Measurements from ENCODE around the gene INSIG2.

DNA sequence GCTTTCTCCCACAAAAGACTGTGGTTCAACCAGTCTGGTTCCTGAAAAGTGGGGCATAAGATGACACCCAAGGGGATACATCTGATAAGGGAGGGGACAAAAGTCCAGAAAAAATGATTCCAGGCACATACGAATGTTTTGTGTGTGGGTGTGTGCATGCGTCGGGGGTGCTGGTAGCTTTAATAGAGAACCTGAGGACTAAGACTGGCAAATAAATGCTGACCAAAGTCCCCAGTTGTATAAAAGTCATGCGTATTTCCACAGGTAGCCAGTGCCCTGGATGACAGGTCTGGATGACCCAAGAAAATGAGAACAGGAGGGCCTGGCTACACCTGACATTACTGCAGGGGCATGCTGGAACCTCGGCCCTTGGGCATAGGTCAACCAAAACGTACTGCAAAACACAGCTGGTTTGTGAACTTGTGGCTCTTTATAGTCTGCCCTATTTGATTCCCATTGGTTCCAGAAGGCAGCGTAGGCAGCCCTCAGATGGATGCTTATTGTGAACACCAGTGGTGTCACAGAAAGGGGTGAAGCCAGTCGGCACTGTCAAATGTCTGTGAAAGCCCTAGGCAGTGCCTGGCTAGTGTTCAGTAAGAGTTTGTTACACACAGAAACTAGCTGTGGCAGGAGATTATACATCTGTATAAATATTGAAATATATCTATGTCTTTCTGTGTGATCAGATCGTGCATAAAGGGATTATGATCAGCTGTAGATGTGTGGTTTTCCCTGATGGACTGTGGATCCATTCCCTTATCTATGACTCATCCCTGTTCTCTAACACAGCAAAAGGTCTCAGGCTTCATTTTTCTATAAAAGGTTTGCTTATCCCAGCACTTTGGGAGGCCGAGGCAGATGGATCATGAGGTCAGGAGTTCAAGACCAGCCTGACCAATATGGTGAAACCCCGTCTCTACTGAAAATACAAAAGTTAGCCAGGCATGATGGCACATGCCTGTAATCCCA is 58.3 kb downstream of the INSIG2 start:
- no peak for TF ChIP-seq EZH2phosphoT487 (IDR thresholded peaks at IDR 0.05; ENCODE audit: borderline replicate concordance, low read length)
- TF ChIP-seq, protein P1, sequence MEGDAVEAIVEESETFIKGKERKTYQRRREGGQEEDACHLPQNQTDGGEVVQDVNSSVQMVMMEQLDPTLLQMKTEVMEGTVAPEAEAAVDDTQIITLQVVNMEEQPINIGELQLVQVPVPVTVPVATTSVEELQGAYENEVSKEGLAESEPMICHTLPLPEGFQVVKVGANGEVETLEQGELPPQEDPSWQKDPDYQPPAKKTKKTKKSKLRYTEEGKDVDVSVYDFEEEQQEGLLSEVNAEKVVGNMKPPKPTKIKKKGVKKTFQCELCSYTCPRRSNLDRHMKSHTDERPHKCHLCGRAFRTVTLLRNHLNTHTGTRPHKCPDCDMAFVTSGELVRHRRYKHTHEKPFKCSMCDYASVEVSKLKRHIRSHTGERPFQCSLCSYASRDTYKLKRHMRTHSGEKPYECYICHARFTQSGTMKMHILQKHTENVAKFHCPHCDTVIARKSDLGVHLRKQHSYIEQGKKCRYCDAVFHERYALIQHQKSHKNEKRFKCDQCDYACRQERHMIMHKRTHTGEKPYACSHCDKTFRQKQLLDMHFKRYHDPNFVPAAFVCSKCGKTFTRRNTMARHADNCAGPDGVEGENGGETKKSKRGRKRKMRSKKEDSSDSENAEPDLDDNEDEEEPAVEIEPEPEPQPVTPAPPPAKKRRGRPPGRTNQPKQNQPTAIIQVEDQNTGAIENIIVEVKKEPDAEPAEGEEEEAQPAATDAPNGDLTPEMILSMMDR (conservative IDR thresholded peaks at IDR 0.05; ENCODE audit: low read depth, low read length), result no peak

Data from PC-3 (cell line).